IPS-NIHi11 (cell line): Measurements from ENCODE around the gene FRAS1.
"Not testable (repeated sequence)": the region's sequence is repeated elsewhere in the genome, so short reads cannot be mapped to it uniquely, and the experiment has no call there.

Experiments used
- DNase-seq: peaks from one replicate; pipeline ENCODE4 v3.0.0; 2012; ENCODE audit warnings: mixed read lengths, low spot score

FRAS1 gene

DNA sequence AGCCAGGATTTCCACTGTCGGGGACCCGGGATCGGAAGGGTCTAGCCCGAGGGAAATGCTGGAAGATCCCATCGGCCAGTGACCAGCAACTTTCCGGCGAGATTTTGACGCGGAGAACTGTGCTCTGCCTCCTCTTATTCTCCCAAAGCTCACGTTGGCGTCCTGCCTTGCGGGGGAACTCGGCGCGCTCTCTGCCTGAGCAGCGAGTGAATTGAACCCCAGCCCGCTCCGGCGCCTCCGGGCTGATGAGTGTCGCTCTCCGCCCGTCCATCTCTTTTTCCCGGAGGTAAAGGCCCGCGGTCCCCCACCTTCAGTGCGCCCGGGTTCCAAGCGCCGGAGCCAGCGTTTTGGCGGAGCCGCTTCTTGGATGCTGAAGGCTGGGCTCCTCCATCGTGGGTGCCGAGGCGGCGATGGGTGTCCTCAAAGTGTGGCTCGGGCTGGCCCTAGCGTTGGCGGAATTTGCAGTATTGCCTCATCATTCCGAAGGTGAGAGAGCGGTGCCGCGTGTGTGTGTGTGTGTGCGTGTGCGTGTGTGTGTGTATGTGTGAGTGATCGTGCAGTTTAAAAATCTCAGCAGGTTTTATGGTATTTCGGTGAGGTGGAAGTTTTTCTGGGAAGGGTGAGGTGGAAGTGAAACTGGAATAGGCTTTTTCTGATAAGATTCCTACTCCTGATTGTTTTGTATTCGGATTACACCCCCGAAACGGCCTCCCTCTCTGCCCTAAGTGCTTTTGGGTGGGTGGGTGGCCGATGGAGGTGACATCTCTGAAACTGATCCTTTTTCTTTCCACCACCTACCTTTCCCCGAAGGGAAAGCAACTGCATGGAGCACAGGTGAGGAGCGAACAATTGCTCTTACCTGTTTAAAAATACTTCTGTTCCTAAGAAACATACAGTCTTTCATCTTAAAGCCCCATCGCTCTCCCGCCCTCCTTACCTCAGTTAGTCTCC is 752 bp downstream of the FRAS1 start:
- peak; percentile 22 for DNase-seq

GRCh38 chr4:78058591-78059523 is 1.7 kb downstream of the FRAS1 start:
- DNase-seq = peak; percentile 74

- DNase-seq = peak; percentile 73
Measured at GRCh38 chr4:78059524-78059889, 2.4 kb downstream of the FRAS1 start.

DNA sequence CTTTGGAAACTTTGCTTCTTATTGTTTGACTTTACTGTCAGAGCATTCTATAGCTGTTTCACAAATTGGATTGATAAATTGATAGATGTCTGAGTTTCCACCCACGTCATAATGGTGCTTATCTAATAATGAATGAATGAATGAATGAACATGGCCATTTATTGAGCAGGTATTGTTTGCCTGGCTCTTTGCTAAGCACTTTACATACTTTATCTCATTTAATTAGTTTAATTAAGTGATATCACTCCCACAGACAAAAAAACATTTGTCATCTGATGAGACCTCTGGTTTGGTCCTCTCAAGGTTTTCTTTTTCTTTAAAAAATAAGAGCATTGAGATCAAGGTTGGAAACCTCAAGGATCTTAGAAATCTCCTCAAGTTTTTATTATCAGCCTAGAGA is 2.8 kb downstream of the FRAS1 start:
- no peak for DNase-seq

GRCh38 chr4:78061939-78062570 is 4.9 kb downstream of the FRAS1 start:
- no peak for DNase-seq

DNA sequence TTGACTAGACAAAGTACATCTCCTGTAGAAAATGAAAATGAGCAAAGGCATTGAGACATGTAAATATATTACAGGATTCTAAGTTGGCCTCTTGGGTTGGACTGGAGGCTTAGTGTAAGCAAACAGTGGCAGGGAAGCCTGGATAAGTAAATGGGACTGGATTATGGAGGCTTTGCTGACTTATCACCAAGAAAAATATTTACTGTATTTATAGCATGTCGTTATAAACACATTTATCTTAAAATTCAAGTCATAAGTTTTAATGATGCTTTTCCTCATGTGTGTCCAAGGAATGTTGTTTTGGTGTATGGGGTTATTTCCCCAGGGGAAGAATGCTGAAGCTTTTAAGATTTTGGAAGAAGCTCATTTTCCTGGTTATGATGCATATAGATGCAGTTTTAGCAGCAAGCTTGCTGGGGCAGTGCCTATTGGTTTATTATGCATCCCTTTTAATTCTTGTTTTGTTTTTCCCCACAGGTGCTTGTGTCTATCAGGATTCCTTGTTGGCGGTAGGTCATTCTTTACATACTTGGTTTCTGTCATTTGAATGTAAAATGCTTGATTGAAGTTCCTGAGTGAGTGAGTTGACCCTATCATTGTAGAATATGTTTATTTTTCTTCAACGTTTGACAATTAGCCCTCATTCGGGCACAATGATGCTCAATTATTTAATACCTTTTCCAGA is 8.5 kb downstream of the FRAS1 start:
- DNase-seq = no peak

DNA sequence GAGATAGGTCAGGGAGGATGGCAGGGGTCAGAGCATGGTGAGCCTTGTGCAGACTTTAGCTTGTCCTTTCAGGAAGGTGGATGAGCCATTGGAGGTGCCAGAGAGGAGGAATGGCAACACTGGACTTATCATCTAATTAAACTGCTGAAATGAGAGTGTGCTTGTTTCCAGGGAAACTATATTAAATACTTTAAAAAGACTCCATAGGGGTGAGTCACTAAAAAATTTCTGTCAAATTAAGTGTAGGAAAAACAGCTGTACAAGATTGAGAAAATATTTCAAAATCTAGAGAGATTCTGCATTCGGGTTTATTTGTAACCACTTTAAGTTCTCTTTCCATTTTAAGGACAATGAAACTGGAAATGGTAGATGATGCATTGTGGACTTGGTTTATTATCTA is 11.4 kb downstream of the FRAS1 start:
- DNase-seq = no peak

DNA sequence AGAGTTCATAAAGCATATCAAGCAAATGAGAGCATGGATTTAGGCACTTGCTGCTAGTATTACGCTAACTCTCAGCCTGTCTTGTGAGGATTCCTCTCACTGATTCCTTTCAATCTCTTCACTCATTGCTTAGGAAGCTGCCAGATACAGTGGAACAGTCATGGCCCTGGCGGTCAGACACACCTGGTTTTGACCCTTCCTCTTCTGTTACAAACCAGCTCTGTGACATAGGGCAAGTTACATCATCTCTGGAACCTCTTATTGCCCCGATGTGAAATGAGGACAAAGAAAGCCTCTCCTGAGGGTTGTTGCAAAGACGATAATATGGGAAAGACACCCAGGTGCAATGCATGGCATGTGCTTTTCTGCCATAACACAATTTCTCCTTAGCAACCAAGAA is 12.2 kb downstream of the FRAS1 start:
- no peak for DNase-seq

- no peak for DNase-seq
Measured at GRCh38 chr4:78069859-78070258, 12.7 kb downstream of the FRAS1 start.

DNA sequence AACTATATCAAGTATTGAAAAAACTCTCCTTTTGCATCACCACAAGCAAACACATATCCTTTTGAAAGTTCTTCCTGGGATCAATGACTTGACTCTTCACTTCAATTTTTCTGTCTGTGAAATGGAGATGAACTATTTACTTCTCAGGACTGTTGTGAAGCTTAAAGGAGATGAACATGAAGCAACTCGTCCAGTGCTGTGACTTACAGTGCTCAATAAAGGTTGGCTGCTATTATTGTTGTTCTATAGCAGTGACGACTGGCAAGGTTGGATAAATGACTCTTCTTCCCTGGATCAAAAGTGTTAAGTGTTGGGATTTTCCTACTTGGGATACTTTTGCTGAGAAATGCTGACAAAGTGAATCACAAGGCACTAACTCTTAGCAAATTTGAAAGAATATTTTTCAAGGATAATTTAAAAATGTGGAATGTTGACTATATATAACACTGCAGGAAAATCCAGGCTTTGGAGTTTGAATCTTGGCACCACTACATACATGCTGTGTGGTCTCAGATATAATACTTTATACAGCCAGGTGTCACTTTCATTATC is 13.7 kb downstream of the FRAS1 start:
- no peak for DNase-seq

DNA sequence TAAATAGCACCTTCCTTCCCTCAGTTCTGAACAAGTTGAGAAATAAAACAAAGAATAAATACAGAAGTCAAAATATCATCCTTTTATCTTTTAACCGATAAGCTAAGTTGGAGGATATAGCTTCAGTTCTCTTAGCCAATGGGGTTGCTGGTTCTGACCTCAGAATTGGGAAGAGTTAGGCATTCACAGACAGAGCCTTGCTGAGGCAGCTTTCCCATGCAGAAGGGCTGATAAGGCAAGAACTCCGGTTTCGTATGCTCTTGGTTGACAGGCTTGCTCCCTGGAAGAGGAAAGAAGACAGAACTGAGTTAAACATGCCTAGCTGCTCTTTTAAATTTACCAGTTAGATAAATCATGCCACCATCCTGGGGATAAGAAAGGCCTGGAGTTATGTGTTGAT is 17.6 kb downstream of the FRAS1 start:
- DNase-seq = no peak

DNA sequence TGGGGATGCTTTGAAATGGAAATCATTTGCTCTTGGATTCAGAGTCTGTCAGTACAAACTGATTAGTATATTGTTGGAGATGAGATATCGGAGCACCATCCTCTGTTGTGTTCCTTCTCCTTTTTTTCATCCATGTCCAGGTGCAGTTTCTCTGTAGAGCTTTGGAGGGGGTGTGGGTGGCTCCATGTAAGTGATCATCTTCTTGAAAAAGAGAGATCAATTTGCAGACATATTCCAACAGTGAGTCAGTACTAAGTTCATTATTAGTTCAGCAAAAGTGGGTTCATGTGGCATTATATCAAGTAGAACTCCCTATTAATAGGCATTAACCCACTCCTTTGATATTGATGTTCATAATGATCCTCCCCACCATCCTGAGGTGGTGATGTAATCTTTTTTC is 18.9 kb downstream of the FRAS1 start:
- no peak for DNase-seq

- DNase-seq = no peak
Measured at GRCh38 chr4:78078101-78078500, 21.0 kb downstream of the FRAS1 start.

DNA sequence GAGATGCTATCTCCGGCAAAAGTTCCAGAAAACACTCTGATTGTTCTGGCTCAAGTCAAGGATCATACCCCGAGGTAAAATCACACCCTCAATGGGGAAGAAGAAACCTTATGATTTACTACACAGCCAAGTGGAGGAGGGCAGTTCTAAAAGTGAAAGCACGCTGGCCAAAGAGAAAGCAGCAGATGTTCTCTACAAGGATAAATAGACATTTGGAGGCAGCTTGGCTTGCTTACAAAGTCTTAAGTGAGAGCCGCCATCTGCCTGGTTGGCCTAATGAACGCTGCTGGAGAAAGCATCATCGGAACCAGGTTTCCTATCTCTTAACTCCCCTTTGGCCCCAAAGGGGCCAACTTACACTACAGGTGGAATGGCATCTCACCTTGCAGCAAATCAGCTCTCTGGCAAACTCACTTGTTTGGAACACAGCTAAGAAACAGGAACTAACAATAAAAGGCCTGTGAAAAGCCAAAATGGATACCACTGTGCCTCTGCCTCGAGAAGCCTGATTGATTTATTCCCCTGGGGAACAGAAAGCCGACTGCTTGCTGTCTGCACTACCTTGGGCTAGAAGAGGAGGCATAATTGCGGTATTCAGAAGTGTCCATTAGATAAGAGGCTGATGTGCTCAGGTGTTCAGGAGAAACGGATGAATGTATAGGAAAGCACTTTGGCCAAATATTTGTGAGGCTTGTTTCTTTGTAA is 22.8 kb downstream of the FRAS1 start:
- no peak for DNase-seq

DNA sequence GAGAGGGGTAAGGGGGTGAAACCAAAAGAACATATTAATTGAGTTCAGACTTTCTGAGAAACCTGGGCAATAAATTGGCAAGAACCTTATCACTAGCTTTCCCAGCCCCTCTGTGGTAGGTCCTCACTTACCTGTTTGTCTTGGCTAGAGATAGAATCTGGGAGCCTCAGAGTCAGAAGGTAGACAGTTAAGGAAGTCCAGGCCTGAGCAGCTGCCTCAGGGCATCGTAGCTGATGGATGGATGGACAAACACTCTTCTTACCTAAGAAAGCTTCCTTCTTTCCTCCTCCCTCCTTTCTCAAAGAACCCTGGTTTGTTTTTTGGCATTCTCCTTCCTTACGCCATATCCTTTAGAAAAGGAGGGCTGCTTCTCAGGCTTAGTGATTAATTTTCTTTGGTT is 24.4 kb downstream of the FRAS1 start:
- no peak for DNase-seq

DNA sequence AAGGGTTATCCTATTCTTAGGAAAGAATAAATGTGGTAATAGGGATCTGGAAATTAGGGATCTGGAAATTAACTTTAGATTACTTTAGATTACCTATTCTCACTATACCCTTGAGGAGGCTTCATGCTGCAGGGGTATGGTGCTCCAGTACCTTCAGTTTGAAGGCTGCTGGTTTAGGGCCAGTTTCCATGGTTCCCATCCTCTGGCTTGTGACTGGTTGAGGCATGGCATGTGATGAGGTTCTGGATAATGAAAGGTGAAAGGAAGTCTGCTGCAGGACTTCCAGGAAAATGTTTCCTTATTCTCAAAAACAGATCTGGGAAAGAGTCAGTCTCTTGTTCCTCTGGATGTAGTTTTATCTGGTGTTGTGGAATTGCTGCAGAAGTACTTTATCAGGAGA is 25.9 kb downstream of the FRAS1 start:
- DNase-seq = no peak

GRCh38 chr4:78091534-78091933 is 34.4 kb downstream of the FRAS1 start:
- DNase-seq = no peak

GRCh38 chr4:78092350-78092749 is 35.2 kb downstream of the FRAS1 start:
- not testable (repeated sequence) for DNase-seq

GRCh38 chr4:78092850-78093249 is 35.7 kb downstream of the FRAS1 start:
- peak; percentile 30 for DNase-seq

GRCh38 chr4:78095081-78095480 is 38.0 kb downstream of the FRAS1 start:
- DNase-seq = no peak

DNA sequence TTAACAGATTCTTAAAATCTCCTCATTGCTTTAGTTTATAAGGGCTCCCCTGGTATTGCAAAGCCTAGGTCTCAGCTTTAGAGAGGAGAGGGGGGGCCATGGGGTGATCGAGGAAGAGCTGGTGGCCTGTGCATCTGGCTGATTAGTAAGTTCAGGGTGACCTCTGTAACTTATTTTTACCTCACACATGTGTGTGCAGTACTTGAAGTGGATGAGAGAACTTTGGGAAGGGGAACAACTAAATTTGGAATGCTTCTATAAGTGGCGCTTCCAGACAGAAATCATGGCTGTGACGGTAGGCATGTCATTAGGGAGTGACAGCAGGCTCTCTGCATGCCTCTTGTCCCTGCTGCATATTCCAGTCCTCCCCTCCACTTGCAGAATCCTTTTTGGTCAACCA is 41.9 kb downstream of the FRAS1 start:
- no peak for DNase-seq
